ENCODE results near the gene FRMD8. TPM values are rescaled to one million over a fixed set of nuclear protein-coding genes. Genes with fewer than 3 reads are reported as not detected.

The FRMD8 gene
- total RNA-seq, 1 experiment from 2014 or later, result 22.7 TPM

- H2AK5ac ChIP-seq (ENCODE audit: insufficient read length, low read length), result no peak overlapping the region
- no peak overlapping the region for H3K23ac ChIP-seq (ENCODE audit: insufficient read length, low read depth, low read length)
- H3K79me2 ChIP-seq (ENCODE audit: insufficient read depth, low read length), result no peaks in the 10 kb centered on the region; the same call in 1 of the 2 replicates
- Mint-ChIP-seq H3K4me1 (peaks cover 40% of the 10 kb centered on the region in 2 experiments), H3K36me3 (ENCODE audit: insufficient read depth in 1 of 3, low read depth in 3 of 3) (no peaks in the 10 kb centered on the region), H3K9me3 (no peaks in the 10 kb centered on the region), H3K4me3 (no peak overlapping the region), H3K27ac (no peak overlapping the region), H3K27me3 (ENCODE audit: low read depth) (no peaks in the 10 kb centered on the region)
- no peak overlapping the region for H2BK20ac ChIP-seq (ENCODE audit: low read depth, low read length, poor library complexity, severe bottlenecking)
- H4K91ac ChIP-seq (ENCODE audit: insufficient read length, low read depth, low read length), result no peak overlapping the region
- H2BK12ac ChIP-seq (ENCODE audit: insufficient read length, low read depth, low read length), result no peak overlapping the region
- H4K8ac ChIP-seq (replicated peaks; ENCODE audit: insufficient read length, low read depth, low read length), result no peak overlapping the region
- WGBS (ENCODE audit: extremely low coverage, insufficient read length, low lambda C conversion rate), result no CpG with 5 or more reads among the region's 6 CpGs
- no peaks in the 10 kb centered on the region for H3K23me2 ChIP-seq (ENCODE audit: insufficient read length, low read depth, low read length, poor library complexity, severe bottlenecking)
- no peak overlapping the region for H3K27ac ChIP-seq (ENCODE audit: insufficient read length, low read depth, low read length)
- no peaks in the 10 kb centered on the region for H3K27me3 ChIP-seq (ENCODE audit: insufficient read depth, low read length)
- H2BK5ac ChIP-seq (ENCODE audit: insufficient read length, low read length), result no peak overlapping the region
- no peak for DNase-seq
- no peaks in the 10 kb centered on the region for H3K79me1 ChIP-seq (ENCODE audit: insufficient read depth, low read depth, low read length, poor library complexity, severe bottlenecking)
- no peak overlapping the region for H3K4ac ChIP-seq (ENCODE audit: low read depth, low read length)
- H3K56ac ChIP-seq (ENCODE audit: insufficient read length, low read depth, low read length), result no peak overlapping the region
- no peak overlapping the region for H4K5ac ChIP-seq (ENCODE audit: insufficient read length, low read depth, low read length)
- H2AFZ ChIP-seq (ENCODE audit: low read length), result no peak overlapping the region
- H3K9me3 ChIP-seq (ENCODE audit: control insufficient read depth, low read depth, low read length), result no peaks in the 10 kb centered on the region
- H3K18ac ChIP-seq (ENCODE audit: insufficient read length, low read depth, low read length), result no peak overlapping the region
- no peak overlapping the region for H2BK15ac ChIP-seq (ENCODE audit: low read depth, low read length)
- H3K14ac ChIP-seq (ENCODE audit: insufficient read depth, low read length), result no peak overlapping the region
- H3T11ph ChIP-seq (ENCODE audit: low read length), result no peak overlapping the region
- H3K9ac ChIP-seq (ENCODE audit: extremely low read depth, insufficient read length, low read length), result no peak overlapping the region
- H3K4me2 ChIP-seq (ENCODE audit: insufficient read depth, insufficient read length, low read length), result no peak overlapping the region
- no peaks in the 10 kb centered on the region for H4K20me1 ChIP-seq (ENCODE audit: control insufficient read depth, insufficient read depth, insufficient read length)
- no peak for TF ChIP-seq CTCF (conservative IDR thresholded peaks at IDR 0.05)
- no peak overlapping the region for H2BK120ac ChIP-seq (ENCODE audit: low read depth, low read length, poor library complexity, severe bottlenecking)
- peaks cover 9% of the 10 kb centered on the region; the same call in 1 of the 2 replicates for H3K4me1 ChIP-seq (ENCODE audit: insufficient read depth, low read length)
Measured at GRCh38 chr11:65430406-65431217, 44.2 kb downstream of the FRMD8 start.

Measured in H9 (cell line).